ENCODE results near the gene SCO1. TPM values are rescaled to one million over a fixed set of nuclear protein-coding genes. Genes with fewer than 3 reads are reported as not detected.

Gene SCO1
- total RNA-seq, 1 donor from 2014 or later: 30.2 TPM

GRCh38 chr17:10729334-10730193 is 32.2 kb upstream of the SCO1 start, which contains the start of gene TMEM220:
TSS of gene TMEM220 (minus strand) at chr17:10730023. CDS start at chr17:10729851, 172 bp downstream.
- peak; percentile 10 for TF ChIP-seq CTCF (IDR thresholded peaks at IDR 0.05)
- no peaks in the 10 kb centered on the region for H3K27me3 Mint-ChIP-seq (ENCODE audit: low read depth)
- peak within 1 kb of the TSS; percentile 98 for H3K4me3 Mint-ChIP-seq (ENCODE audit: unreplicated experiment)
- H3K27ac Mint-ChIP-seq (ENCODE audit: unreplicated experiment): peak within 1 kb of the TSS; percentile 98
- H3K9me3 Mint-ChIP-seq (ENCODE audit: low read depth): no peaks in the 10 kb centered on the region
- peaks cover 2% of the 10 kb centered on the region for H3K36me3 Mint-ChIP-seq (ENCODE audit: low read depth)
- no peak for DNase-seq (ENCODE audit: low spot score)
- H3K4me1 Mint-ChIP-seq (ENCODE audit: low read depth): peaks cover 20% of the 10 kb centered on the region

GRCh38 chr17:10728331-10728892 is 31.1 kb upstream of the SCO1 start:
- H3K4me3 Mint-ChIP-seq (ENCODE audit: unreplicated experiment): no peak overlapping the region
- H3K27ac Mint-ChIP-seq (ENCODE audit: unreplicated experiment): no peak overlapping the region
- peaks cover 3% of the 10 kb centered on the region for H3K36me3 Mint-ChIP-seq (ENCODE audit: low read depth)
- no peak for TF ChIP-seq CTCF (IDR thresholded peaks at IDR 0.05)
- no peaks in the 10 kb centered on the region for H3K9me3 Mint-ChIP-seq (ENCODE audit: low read depth)
- H3K27me3 Mint-ChIP-seq (ENCODE audit: low read depth): no peaks in the 10 kb centered on the region
- DNase-seq (ENCODE audit: low spot score): no peak
- peaks cover 20% of the 10 kb centered on the region for H3K4me1 Mint-ChIP-seq (ENCODE audit: low read depth)

- Mint-ChIP-seq H3K9me3 (ENCODE audit: low read depth) (no peaks in the 10 kb centered on the region), H3K4me1 (ENCODE audit: low read depth) (peaks cover 20% of the 10 kb centered on the region), H3K27me3 (ENCODE audit: low read depth) (no peaks in the 10 kb centered on the region), H3K4me3 (ENCODE audit: unreplicated experiment) (no peak overlapping the region), H3K27ac (ENCODE audit: unreplicated experiment) (peak overlapping the region; percentile 13), H3K36me3 (ENCODE audit: low read depth) (peaks cover 8% of the 10 kb centered on the region)
- DNase-seq (ENCODE audit: low spot score): no peak
- no peak for TF ChIP-seq CTCF (IDR thresholded peaks at IDR 0.05)
Observed at GRCh38 chr17:10727192-10727591, 29.9 kb upstream of the SCO1 start.

DNA sequence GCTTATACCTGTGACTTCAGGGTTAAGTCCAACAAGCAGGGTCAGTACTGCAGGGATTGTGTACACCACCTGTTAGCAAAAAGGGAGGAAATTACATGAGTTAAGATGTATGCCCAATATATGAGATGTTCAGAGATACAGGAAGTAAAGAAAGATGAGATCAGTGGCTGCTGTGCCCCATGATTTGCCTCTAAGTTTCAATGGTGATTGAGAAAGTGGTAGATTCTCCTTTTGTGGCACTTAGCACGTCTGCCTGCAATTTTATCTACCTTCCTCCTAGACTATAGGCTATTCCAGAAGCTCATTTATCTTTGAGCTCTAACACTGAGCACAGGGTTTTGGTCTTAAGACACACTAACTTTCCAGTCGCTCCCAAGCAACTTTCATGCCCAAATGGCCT is 28.9 kb upstream of the SCO1 start:
- Mint-ChIP-seq H3K27ac (ENCODE audit: unreplicated experiment) (no peak overlapping the region), H3K9me3 (ENCODE audit: low read depth) (no peaks in the 10 kb centered on the region), H3K4me1 (ENCODE audit: low read depth) (peaks cover 20% of the 10 kb centered on the region), H3K4me3 (ENCODE audit: unreplicated experiment) (no peak overlapping the region), H3K27me3 (ENCODE audit: low read depth) (no peaks in the 10 kb centered on the region), H3K36me3 (ENCODE audit: low read depth) (peaks cover 6% of the 10 kb centered on the region)
- DNase-seq (ENCODE audit: low spot score): no peak
- TF ChIP-seq CTCF (IDR thresholded peaks at IDR 0.05): no peak

GRCh38 chr17:10725262-10725661 is 27.9 kb upstream of the SCO1 start:
- no peaks in the 10 kb centered on the region for H3K9me3 Mint-ChIP-seq (ENCODE audit: low read depth)
- DNase-seq (ENCODE audit: low spot score): no peak
- H3K27ac Mint-ChIP-seq (ENCODE audit: unreplicated experiment): no peak overlapping the region
- no peak for TF ChIP-seq CTCF (IDR thresholded peaks at IDR 0.05)
- H3K36me3 Mint-ChIP-seq (ENCODE audit: low read depth): peaks cover 6% of the 10 kb centered on the region
- H3K4me1 Mint-ChIP-seq (ENCODE audit: low read depth): peaks cover 11% of the 10 kb centered on the region
- H3K27me3 Mint-ChIP-seq (ENCODE audit: low read depth): no peaks in the 10 kb centered on the region
- H3K4me3 Mint-ChIP-seq (ENCODE audit: unreplicated experiment): no peak overlapping the region

All from chondrocyte (in vitro differentiated cells).